ENCODE results near the gene NUP98.

The NUP98 gene

DNA sequence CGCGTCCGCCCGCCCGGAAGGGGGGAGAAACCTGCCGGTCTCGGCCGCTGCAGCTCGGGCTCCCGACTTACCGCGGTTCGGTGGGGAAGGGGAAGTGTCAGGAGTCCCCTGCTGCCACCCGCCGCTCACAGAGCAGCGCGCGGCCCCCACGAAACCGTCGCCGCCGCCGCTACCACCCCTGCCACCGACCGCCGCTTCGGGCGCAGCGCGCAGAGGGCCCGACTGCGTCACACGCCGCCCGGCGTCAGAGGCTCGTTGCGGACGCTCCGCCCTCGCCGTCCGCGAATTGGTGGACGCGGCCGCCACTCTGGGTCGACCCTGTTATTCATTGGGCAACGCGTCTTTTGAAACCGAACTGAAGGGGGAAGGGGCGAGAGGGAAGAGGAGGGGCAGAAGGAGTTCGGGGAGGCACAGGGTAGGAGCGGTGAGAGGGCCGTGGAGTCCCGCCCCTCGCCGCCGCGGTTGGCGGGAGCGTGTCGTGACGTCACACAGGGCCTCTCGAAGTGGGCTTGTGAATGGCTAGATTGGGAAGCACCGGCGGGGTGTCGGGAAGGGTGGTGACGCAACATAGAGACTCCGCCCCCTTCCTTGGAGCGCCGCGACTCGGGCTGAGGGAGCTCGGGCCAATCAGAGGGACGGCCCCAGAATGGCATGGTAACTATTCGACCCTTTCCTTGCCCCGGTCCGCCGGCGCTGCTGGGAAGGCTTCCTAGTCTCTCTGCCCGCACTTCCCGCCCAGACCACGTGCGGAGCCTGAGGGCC lies at the start of gene NUP98 (continued):
- no peak for TF ChIP-seq ZNF26 (tag by site-specific recombination; IDR thresholded peaks at IDR 0.05)
- peak; percentile 70 for TF ChIP-seq ZNF398 (tag by site-specific recombination; IDR thresholded peaks at IDR 0.05)
- no peak for TF ChIP-seq ZNF776 (tag by site-specific recombination; IDR thresholded peaks at IDR 0.05; ENCODE audit: borderline replicate concordance)
- TF ChIP-seq GLIS2 (tag by site-specific recombination; IDR thresholded peaks at IDR 0.05): peak; percentile 82
- no peak for TF ChIP-seq ZNF549 (tag by site-specific recombination; IDR thresholded peaks at IDR 0.05)
- TF ChIP-seq ZNF510 (tag by site-specific recombination; IDR thresholded peaks at IDR 0.05; ENCODE audit: insufficient replicate concordance): no peak
- no peak for TF ChIP-seq ZNF677 (tag by site-specific recombination; IDR thresholded peaks at IDR 0.05)
- TF ChIP-seq ZXDB (tag by site-specific recombination; IDR thresholded peaks at IDR 0.05): peak; percentile 76
- no peak for TF ChIP-seq ZNF837 (tag by site-specific recombination; IDR thresholded peaks at IDR 0.05)
- no peak for TF ChIP-seq ZNF555 (tag by site-specific recombination; conservative IDR thresholded peaks at IDR 0.05)
- TF ChIP-seq, protein P1, sequence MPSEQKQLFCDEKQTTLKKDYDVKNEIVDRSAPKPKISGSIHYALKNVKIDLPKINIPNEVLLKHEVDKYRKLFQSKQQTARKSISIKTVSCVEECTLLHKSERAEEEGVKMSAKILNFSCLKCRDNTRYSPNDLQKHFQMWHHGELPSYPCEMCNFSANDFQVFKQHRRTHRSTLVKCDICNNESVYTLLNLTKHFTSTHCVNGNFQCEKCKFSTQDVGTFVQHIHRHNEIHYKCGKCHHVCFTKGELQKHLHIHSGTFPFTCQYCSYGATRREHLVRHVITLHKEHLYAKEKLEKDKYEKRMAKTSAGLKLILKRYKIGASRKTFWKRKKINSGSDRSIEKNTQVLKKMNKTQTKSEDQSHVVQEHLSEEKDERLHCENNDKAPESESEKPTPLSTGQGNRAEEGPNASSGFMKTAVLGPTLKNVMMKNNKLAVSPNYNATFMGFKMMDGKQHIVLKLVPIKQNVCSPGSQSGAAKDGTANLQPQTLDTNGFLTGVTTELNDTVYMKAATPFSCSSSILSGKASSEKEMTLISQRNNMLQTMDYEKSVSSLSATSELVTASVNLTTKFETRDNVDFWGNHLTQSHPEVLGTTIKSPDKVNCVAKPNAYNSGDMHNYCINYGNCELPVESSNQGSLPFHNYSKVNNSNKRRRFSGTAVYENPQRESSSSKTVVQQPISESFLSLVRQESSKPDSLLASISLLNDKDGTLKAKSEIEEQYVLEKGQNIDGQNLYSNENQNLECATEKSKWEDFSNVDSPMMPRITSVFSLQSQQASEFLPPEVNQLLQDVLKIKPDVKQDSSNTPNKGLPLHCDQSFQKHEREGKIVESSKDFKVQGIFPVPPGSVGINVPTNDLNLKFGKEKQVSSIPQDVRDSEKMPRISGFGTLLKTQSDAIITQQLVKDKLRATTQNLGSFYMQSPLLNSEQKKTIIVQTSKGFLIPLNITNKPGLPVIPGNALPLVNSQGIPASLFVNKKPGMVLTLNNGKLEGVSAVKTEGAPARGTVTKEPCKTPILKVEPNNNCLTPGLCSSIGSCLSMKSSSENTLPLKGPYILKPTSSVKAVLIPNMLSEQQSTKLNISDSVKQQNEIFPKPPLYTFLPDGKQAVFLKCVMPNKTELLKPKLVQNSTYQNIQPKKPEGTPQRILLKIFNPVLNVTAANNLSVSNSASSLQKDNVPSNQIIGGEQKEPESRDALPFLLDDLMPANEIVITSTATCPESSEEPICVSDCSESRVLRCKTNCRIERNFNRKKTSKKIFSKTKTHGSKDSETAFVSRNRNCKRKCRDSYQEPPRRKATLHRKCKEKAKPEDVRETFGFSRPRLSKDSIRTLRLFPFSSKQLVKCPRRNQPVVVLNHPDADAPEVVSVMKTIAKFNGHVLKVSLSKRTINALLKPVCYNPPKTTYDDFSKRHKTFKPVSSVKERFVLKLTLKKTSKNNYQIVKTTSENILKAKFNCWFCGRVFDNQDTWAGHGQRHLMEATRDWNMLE (tag by site-specific recombination; conservative IDR thresholded peaks at IDR 0.05; ENCODE audit: low read depth): no peak; the same call in 1 of the 2 replicates
- no peak for TF ChIP-seq ZNF473 (tag by site-specific recombination; IDR thresholded peaks at IDR 0.05)
- TF ChIP-seq ZNF513 (tag by site-specific recombination; IDR thresholded peaks at IDR 0.05): no peak
- TF ChIP-seq ZBTB21 (tag by site-specific recombination; IDR thresholded peaks at IDR 0.05): peak; percentile 99
- no peak for TF ChIP-seq ZNF157 (tag by site-specific recombination; IDR thresholded peaks at IDR 0.05)
- TF ChIP-seq ZNF350 (tag by site-specific recombination; IDR thresholded peaks at IDR 0.05): no peak
- TF ChIP-seq ZNF175 (tag by site-specific recombination; IDR thresholded peaks at IDR 0.05): no peak
- no peak for TF ChIP-seq ZNF133 (tag by site-specific recombination; IDR thresholded peaks at IDR 0.05)
- TF ChIP-seq ZNF19 (tag by site-specific recombination; IDR thresholded peaks at IDR 0.05; ENCODE audit: low read depth): no peak
- peak; percentile 71 for TF ChIP-seq ZEB2 (tag by site-specific recombination; IDR thresholded peaks at IDR 0.05)
- TF ChIP-seq, protein P2, sequence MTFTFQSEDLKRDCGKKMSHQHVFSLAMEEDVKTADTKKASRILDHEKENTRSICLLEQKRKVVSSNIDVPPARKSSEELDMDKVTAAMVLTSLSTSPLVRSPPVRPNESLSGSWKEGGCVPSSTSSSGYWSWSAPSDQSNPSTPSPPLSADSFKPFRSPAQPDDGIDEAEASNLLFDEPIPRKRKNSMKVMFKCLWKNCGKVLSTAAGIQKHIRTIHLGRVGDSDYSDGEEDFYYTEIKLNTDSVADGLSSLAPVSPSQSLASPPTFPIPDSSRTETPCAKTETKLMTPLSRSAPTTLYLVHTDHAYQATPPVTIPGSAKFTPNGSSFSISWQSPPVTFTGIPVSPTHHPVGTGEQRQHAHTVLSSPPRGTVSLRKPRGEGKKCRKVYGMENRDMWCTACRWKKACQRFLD (tag by site-specific recombination; IDR thresholded peaks at IDR 0.05): no peak
- no peak for TF ChIP-seq ZNF274 (IDR thresholded peaks at IDR 0.05; ENCODE audit: low read length)
- TF ChIP-seq ZNF274 (tag by site-specific recombination; IDR thresholded peaks at IDR 0.05; ENCODE audit: borderline replicate concordance): no peak
- TF ChIP-seq ZFP3 (tag by site-specific recombination; IDR thresholded peaks at IDR 0.05; ENCODE audit: low read depth): no peak
- TF ChIP-seq, protein P3, sequence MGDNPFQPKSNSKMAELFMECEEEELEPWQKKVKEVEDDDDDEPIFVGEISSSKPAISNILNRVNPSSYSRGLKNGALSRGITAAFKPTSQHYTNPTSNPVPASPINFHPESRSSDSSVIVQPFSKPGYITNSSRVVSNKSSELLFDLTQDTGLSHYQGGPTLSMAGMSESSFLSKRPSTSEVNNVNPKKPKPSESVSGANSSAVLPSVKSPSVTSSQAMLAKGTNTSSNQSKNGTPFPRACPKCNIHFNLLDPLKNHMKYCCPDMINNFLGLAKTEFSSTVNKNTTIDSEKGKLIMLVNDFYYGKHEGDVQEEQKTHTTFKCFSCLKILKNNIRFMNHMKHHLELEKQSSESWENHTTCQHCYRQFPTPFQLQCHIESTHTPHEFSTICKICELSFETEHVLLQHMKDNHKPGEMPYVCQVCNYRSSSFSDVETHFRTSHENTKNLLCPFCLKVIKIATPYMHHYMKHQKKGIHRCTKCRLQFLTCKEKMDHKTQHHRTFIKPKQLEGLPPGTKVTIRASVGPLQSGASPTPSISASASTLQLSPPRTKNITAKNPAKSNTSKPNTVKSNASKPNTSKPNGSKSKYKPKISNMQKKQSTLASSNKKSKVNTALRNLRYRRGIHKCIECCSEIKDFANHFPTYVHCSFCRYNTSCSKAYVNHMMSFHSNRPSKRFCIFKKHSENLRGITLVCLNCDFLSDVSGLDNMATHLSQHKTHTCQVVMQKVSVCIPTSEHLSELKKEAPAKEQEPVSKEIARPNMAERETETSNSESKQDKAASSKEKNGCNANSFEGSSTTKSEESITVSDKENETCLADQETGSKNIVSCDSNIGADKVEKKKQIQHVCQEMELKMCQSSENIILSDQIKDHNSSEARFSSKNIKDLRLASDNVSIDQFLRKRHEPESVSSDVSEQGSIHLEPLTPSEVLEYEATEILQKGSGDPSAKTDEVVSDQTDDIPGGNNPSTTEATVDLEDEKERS (tag by site-specific recombination; IDR thresholded peaks at IDR 0.05): no peak

Measured in HEK293 (cell line).